ENCODE measurements around the gene HNF1B.

HNF1B gene

DNA sequence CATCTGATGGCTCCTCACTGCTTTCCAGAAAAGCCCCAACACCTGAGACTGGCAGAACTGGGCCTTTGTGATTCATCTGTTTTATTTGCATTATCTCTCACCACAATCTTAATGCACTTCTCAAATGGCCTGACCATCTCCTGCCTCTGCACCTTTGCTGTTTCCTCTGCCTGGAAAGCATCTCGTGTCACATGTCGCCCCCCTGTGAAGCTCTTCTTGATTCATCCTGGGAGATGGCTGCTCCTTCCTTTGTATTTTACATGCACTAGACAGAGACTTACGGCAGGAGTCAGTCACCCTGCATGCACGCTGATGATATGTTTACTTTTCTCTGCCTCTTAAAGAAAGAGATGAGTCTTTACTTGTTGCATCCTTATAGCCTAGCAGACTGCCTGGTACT lies 30.0 kb downstream of the HNF1B start:
- no peak for TF ChIP-seq POLR2A (IDR thresholded peaks at IDR 0.05; ENCODE audit: low read depth, low read length)
- no peak for FAIRE-seq
- no peak for DNase-seq (ENCODE audit: insufficient read length, low spot score)

DNA sequence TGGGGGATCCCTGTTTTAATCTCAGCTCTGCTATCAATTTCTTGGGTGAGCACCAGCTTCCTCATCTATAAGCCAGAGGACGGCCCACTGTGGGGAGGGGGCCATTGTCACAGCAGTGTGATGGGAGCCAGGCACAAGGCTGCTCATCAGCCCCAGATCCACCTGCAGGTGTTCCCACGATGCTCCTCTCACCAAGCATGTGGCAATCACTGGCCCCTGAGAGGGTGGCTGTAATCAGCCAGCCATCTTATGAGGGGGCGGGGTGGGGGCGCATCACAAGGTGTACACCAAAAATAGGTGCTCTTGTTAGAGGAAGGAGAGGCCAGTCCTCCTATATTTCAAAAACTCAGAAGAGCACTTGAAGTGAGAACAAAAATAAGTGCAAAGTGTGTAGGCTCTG lies 31.2 kb downstream of the HNF1B start:
- FAIRE-seq: no peak
- no peak for TF ChIP-seq POLR2A (IDR thresholded peaks at IDR 0.05; ENCODE audit: low read depth, low read length)
- DNase-seq (ENCODE audit: insufficient read length, low spot score): no peak

DNA sequence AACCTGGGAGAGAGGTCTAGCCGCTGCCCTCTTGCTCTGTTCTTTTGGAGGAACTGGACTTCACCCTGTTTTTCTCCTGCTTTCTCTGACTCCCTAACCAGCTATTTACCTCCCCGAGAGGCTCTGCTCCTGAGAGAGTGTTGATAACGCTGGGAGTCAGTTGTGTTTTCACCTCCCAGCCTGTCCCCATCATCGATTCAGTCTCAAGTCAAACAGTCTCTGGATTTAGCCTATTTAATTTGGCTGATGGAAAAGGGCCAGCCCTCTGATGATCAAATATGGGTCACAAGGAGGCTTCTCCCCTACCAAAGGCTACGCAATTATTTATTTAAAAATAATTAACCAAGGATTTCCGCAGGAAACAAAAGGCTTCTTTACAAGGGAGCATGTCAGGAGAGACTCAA lies 31.8 kb downstream of the HNF1B start:
- no peak for TF ChIP-seq POLR2A (IDR thresholded peaks at IDR 0.05; ENCODE audit: low read depth, low read length)
- no peak for FAIRE-seq

DNA sequence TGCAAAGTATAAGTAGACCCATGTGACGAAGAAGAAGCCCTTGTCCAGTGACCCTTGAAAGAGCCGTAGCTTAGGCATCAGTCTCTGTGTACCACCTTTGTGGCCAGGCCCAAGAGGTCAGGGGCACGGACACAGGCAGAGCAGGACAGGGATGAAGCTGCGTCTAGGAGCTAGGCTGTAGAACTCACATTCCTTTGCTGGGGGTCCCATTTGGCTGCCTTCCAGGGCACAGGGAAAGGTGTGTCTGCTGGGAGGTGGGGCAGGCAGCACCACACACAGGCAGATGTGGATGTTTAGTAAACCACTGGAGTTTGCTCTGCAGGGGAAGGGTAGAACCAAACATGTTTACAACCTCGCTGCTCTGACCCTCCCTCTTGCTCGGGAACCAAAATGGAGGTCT lies 33.7 kb downstream of the HNF1B start:
- DNase-seq (ENCODE audit: insufficient read length, low spot score) (no peak), FAIRE-seq (no peak)
- TF ChIP-seq POLR2A (IDR thresholded peaks at IDR 0.05; ENCODE audit: low read depth, low read length): no peak

More for the DNA sequence above, 31.8 kb downstream of the HNF1B start:
- no peak for DNase-seq (ENCODE audit: insufficient read length, low spot score)

DNA sequence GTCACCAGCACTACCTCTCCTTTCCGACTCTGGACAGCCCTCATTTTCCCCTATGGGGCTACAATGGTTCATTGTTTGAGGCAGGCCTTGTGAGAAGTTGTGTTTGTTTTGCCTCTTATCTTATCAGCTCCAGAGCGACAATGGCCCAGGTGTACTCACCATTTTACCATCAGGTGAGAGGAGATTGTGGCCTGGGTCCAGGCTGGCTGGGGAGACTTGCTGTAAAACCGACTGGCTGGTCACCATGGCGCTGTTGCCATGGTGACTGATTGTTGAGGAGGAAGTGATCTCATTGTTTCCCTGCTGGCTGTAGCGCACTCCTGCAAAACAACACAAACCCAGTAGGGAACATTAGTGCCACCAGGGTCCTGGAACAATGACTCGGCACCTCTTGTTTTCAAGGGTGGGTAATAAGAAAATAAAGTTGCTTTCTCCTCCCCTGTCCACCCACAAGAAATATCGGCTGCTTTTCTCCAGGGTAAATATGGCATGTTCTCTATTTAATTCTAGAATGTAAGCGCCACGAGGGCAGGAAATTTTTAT lies 34.4 kb downstream of the HNF1B start:
- DNase-seq (ENCODE audit: insufficient read length, low spot score) (no peak), FAIRE-seq (no peak)
- no peak for TF ChIP-seq POLR2A (IDR thresholded peaks at IDR 0.05; ENCODE audit: low read depth, low read length)

DNA sequence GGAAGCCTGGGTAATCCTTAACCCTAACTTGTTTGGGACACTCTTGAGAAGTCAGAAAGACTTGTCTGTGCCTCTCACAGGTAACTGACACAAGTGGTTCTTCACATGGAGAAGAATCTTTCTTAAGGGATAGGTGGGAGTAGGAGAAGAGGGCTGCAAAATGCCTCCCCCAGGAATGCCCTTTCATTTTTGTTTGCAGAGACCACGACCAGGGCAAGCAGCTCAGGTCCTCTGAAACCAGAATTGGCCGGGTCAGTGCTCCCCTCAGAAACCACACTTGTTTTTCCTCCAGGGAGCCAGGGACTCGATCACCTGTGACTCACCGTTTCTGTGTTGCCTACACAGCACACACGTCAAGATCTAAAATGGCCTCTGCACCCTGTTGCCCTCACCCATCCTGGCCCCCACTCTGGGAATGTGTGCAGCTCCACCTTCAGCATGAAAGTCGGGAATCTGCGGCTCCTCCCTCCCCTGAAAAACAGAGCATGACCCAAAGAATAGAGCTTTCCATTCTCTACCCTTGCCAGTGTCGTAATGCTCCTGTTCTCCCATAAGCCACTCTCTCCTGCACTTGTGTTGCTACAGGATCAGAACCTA lies 36.1 kb downstream of the HNF1B start:
- TF ChIP-seq POLR2A (IDR thresholded peaks at IDR 0.05; ENCODE audit: low read depth, low read length): no peak
- FAIRE-seq: no peak
- DNase-seq (ENCODE audit: insufficient read length, low spot score): peak; percentile 44

DNA sequence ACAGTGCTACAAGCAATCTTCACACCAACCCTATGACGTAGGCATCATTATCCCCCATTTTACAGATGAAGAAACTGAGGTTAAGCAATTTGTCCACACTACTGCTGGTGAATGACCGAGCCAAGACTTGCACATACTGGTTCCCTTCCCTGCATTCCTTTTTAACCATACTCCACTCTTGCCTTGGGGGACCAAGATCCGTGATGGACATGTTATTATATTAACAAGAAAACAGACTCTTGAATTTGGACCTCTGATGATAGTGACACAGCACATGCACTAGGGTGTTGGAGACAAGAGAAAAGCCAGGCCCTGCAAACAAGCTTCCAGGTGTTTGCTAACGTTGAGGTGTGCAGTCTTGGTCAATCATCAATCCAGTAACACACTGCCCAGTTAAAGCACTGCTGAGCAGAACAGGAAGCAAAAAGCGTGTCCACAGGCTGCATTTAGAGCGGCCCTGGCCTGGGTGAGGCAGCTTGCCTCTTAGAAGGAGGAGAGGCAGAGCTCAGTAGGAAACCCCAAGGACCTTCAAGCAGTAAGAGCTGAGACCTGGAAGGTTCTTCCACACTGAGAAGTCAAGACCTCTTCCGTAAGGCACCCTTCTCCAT lies 36.7 kb downstream of the HNF1B start:
- FAIRE-seq (no peak), DNase-seq (ENCODE audit: insufficient read length, low spot score) (no peak)
- no peak for TF ChIP-seq POLR2A (IDR thresholded peaks at IDR 0.05; ENCODE audit: low read depth, low read length)

DNA sequence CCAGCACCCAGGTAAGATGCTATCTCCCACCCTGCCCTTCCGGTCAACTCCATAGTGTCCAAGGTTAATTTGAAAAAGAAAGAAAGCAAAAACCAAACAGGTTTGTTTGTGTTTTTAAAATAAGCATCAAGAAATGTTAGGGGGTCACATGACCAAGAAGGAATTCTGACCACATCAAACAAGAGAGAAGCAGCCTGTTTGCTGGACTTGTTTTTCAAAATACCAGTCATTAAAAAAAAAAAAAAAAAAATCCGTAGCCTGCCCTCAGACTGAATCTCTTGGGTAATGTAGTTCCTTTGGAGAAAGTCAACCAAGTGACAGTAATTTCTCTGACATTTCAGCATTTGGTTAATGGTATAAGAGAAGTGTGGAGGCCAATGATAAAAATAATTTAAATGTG lies 38.4 kb downstream of the HNF1B start:
- FAIRE-seq: no peak
- TF ChIP-seq POLR2A (IDR thresholded peaks at IDR 0.05; ENCODE audit: low read depth, low read length): no peak
- DNase-seq (ENCODE audit: insufficient read length, low spot score): no peak

DNA sequence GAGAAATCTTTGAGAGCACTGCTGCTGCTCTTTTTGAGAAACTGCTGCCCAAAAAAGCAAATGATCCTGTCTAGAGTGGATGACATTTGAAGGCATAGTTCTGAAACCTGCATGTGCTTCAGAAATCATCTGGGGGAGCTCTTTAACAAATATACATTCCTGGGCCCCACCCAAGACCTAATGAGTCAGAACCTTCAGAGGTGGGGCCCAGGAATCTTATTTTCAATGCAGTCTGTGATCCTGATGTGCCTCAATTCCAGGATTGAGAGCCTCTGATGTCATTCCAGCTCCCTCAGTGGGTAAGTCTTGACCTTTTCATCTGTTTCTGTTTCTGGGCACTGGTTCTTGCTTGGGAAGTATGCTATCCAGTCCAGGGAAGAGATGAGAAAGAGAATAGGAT lies 42.3 kb downstream of the HNF1B start:
- TF ChIP-seq POLR2A (IDR thresholded peaks at IDR 0.05; ENCODE audit: low read depth, low read length): no peak
- DNase-seq (ENCODE audit: insufficient read length, low spot score) (peak; percentile 53), FAIRE-seq (no peak)

DNA sequence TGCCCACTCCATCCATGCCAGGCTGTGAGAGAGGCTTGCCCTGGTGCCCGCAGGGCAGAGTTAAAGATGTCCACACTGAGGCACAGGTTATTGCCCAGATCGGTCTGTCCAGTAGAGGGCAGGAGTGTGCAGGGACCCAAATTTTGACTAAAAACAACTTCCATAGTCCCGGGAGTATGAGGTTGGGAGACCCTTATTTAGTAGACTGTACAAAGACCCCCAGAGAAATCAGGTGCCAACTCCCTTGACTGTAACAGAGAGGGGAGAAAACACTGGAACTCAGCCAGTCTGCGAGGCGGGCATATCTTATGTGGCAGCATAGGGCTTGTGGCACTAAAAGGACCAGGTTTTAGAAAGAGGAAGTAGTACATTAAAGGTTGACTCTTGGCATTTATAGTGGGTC lies 43.4 kb downstream of the HNF1B start:
- TF ChIP-seq POLR2A (IDR thresholded peaks at IDR 0.05; ENCODE audit: low read depth, low read length): no peak
- FAIRE-seq (no peak), DNase-seq (ENCODE audit: insufficient read length, low spot score) (no peak)

DNA sequence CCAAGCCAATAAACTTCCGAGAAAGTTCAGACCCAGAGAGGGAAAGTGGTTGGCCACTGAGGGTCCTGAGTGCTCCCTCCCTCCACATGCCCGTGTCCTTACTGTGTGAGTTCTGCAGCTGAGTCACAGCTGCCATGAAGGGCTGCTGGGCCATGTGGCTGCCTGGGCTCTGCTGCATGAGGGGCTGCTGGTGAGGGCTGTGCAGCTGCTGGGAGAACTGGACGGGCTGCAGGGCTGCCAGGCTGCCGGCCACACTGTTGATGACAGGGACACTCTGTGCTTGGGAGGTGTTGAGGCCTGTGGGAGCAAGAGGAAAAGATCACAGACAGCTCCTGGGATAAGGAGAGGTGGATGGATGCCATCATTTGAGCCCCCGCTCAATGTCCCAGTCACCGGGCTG lies 44.0 kb downstream of the HNF1B start:
- no peak for DNase-seq (ENCODE audit: insufficient read length, low spot score)
- FAIRE-seq: no peak
- TF ChIP-seq POLR2A (IDR thresholded peaks at IDR 0.05; ENCODE audit: low read depth, low read length): no peak

DNA sequence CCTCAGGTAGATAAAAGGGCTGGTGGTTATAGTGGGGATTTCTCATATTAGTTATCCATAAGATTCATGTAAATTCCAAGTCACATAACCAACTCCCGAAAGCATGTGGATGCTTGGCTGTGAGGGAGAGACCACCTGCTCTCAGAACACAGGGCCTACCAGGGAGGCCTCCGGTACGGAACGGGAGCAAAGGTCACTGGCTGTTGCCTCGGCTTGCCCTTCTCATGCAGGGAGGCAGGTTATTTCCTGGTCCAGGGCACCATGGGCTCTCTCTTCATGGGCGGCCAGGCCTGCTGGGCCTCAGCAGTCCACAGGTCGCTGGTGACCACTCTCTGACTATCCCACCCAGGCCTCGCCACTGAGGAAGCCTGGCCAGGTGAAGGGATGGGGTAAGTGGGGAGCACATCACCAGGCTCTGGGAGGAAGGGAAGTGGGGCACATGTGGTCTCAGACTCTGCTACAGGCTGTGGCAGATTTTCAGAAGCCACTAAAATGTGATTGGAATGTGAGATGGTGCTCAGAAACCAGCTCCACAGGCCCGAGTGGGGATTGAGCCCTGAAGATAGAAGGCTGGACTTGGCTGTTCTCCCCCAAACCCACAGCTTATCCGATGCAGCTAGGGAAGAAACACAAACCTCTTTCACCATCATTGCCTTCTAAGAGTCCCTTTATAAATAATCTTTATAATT lies 45.4 kb downstream of the HNF1B start:
- no peak for DNase-seq (ENCODE audit: insufficient read length, low spot score)

DNA sequence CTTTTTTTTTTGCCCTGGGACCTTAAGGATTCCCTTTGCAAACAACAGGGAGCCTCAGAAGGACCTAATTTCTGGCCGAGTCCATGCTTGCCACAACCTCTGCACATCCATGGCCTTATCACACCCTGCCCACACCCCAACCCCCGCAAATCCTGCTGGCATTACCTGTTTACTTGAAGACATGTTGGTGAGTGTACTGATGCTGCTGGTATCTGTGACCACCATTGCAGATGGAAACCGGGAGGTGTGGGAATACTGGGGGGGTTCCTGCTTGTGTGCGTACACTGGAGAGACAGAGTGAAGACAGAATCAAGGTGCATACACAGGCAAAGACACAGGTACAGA lies 46.0 kb downstream of the HNF1B start:
- FAIRE-seq (no peak), DNase-seq (ENCODE audit: insufficient read length, low spot score) (no peak)

More for the DNA sequence above, 45.4 kb downstream of the HNF1B start:
- no peak for FAIRE-seq
- no peak for TF ChIP-seq POLR2A (IDR thresholded peaks at IDR 0.05; ENCODE audit: low read depth, low read length)

DNA sequence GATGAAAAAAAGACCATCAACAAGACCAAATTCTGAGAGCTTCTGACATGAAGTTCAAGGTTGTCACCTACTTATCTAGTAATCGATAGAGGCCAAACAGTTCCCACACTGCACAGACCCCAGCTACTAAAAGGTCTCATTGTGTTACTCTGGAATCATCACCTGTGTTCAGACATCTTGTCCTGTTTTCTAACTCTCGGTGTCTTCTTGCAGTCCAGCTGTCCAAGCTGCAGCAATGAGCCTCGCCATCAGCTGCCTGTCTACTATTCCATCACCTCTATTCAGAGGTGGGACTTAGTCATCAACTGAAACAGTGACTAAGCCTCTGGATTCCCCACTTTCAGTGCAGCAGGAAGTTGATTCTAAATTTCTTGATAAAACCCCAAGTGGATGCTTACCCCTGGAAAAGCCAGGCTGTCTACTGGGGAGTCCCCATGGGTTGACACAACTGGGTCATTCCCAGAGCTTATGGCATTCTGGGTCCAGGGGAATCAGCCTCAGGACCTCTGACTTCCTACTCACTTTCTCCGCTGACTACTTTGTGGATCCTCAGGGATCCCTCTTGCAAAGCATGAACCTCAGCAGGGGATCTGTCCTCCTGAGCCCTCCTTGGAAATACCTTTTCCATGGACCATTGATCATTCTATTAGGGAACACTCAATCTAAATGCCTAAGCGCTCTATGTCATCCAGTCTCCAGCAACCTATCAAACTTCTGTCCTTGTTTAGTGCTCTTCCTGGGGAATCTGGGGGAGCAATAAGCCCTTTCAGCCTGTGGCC lies 46.5 kb downstream of the HNF1B start:
- no peak for TF ChIP-seq POLR2A (IDR thresholded peaks at IDR 0.05; ENCODE audit: low read depth, low read length)
- peak; percentile 75 for DNase-seq (ENCODE audit: insufficient read length, low spot score)
- FAIRE-seq: no peak

More for the DNA sequence above, 46.0 kb downstream of the HNF1B start:
- no peak for TF ChIP-seq POLR2A (IDR thresholded peaks at IDR 0.05; ENCODE audit: low read depth, low read length)
